Liver (tissue), 3 donors: Measurements from ENCODE around the gene EIF2AK2.

Source experiments
- FOXA1 ChIP-seq: IDR thresholded peaks from 2 replicates; pipeline ENCODE4 v1.6.1; 2016; ENCODE audit warnings: antibody characterized with exemption
- GABPA ChIP-seq, 2 donors: IDR thresholded peaks in 1 of 2; conservative IDR thresholded peaks in 1 of 2; 2 replicates each; pipeline ENCODE4 v1.6.1; 2016; ENCODE audit warnings: antibody characterized with exemption in 2 of 2, mild to moderate bottlenecking in 1 of 2, moderate library complexity in 1 of 2
- HNF4G ChIP-seq: IDR thresholded peaks from 2 replicates; pipeline ENCODE4 v1.6.1; 2016; ENCODE audit warnings: antibody characterized with exemption
- RAD21 ChIP-seq, 2 donors: IDR thresholded peaks; 2 replicates each; pipeline ENCODE4 v1.6.1; 2016; ENCODE audit warnings: antibody characterized with exemption in 2 of 2, mild to moderate bottlenecking in 2 of 2
- SP1 ChIP-seq: IDR thresholded peaks from 2 replicates; pipeline ENCODE4 v1.6.1; 2018; ENCODE audit warnings: antibody characterized with exemption, mild to moderate bottlenecking
- TAF1 ChIP-seq: conservative IDR thresholded peaks from 2 replicates; pipeline ENCODE4 v1.6.1; 2016; ENCODE audit warnings: antibody characterized with exemption, mild to moderate bottlenecking
- YY1 ChIP-seq: IDR thresholded peaks from 2 replicates; pipeline ENCODE4 v1.6.1; 2016; ENCODE audit warnings: antibody characterized with exemption, mild to moderate bottlenecking
- TF ChIP-seq, protein P1 (sequence below): IDR thresholded peaks from 2 replicates; pipeline ENCODE4 v1.6.1; 2016; ENCODE audit warnings: antibody characterized with exemption
- TF ChIP-seq, protein P2 (sequence below): IDR thresholded peaks from 2 replicates; pipeline ENCODE4 v1.6.1; 2016; ENCODE audit warnings: antibody characterized with exemption, mild to moderate bottlenecking
- TF ChIP-seq, protein P3 (sequence below): fragments of 150-350 bp; IDR thresholded peaks from 2 replicates; pipeline ENCODE4 v1.5.1; 2017; ENCODE audit warnings: improper control_type of control experiment, low read depth, low read length; ENCODE audit not compliant: missing input control
- TF ChIP-seq, protein P4 (sequence below): IDR thresholded peaks from 2 replicates; pipeline ENCODE4 v1.6.1; 2016; ENCODE audit warnings: antibody characterized with exemption
- donor health status: healthy.
- donor health status: healthy.

DNA sequence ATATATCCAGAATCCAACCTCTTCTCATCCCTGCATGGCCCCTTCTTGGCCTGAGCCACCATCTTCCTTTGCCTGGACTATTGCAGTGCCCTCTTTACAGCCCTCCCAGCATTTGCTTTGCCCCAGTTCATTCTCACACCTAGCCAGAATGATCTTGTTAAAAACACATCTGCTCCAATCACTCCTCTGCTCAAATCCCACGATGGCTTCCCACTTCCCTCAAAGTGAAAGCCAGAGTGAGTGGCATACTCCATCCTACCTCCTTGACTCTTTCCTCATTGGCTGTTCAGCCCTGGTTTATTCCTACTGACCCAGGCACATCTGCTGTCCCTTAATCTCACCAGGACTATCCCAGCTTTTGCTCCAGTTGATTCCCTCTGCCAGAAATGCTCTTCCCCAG lies 17.0 kb upstream of the EIF2AK2 start:
- TF ChIP-seq, protein P1, sequence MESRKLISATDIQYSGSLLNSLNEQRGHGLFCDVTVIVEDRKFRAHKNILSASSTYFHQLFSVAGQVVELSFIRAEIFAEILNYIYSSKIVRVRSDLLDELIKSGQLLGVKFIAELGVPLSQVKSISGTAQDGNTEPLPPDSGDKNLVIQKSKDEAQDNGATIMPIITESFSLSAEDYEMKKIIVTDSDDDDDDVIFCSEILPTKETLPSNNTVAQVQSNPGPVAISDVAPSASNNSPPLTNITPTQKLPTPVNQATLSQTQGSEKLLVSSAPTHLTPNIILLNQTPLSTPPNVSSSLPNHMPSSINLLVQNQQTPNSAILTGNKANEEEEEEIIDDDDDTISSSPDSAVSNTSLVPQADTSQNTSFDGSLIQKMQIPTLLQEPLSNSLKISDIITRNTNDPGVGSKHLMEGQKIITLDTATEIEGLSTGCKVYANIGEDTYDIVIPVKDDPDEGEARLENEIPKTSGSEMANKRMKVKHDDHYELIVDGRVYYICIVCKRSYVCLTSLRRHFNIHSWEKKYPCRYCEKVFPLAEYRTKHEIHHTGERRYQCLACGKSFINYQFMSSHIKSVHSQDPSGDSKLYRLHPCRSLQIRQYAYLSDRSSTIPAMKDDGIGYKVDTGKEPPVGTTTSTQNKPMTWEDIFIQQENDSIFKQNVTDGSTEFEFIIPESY = no peak
- TF ChIP-seq GABPA (IDR thresholded peaks at IDR 0.05 in 1 of 2, conservative IDR thresholded peaks at IDR 0.05 in 1 of 2) = no peak
- TF ChIP-seq, protein P2, sequence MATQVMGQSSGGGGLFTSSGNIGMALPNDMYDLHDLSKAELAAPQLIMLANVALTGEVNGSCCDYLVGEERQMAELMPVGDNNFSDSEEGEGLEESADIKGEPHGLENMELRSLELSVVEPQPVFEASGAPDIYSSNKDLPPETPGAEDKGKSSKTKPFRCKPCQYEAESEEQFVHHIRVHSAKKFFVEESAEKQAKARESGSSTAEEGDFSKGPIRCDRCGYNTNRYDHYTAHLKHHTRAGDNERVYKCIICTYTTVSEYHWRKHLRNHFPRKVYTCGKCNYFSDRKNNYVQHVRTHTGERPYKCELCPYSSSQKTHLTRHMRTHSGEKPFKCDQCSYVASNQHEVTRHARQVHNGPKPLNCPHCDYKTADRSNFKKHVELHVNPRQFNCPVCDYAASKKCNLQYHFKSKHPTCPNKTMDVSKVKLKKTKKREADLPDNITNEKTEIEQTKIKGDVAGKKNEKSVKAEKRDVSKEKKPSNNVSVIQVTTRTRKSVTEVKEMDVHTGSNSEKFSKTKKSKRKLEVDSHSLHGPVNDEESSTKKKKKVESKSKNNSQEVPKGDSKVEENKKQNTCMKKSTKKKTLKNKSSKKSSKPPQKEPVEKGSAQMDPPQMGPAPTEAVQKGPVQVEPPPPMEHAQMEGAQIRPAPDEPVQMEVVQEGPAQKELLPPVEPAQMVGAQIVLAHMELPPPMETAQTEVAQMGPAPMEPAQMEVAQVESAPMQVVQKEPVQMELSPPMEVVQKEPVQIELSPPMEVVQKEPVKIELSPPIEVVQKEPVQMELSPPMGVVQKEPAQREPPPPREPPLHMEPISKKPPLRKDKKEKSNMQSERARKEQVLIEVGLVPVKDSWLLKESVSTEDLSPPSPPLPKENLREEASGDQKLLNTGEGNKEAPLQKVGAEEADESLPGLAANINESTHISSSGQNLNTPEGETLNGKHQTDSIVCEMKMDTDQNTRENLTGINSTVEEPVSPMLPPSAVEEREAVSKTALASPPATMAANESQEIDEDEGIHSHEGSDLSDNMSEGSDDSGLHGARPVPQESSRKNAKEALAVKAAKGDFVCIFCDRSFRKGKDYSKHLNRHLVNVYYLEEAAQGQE = no peak
- no peak for TF ChIP-seq HNF4G
- TF ChIP-seq, protein P3, sequence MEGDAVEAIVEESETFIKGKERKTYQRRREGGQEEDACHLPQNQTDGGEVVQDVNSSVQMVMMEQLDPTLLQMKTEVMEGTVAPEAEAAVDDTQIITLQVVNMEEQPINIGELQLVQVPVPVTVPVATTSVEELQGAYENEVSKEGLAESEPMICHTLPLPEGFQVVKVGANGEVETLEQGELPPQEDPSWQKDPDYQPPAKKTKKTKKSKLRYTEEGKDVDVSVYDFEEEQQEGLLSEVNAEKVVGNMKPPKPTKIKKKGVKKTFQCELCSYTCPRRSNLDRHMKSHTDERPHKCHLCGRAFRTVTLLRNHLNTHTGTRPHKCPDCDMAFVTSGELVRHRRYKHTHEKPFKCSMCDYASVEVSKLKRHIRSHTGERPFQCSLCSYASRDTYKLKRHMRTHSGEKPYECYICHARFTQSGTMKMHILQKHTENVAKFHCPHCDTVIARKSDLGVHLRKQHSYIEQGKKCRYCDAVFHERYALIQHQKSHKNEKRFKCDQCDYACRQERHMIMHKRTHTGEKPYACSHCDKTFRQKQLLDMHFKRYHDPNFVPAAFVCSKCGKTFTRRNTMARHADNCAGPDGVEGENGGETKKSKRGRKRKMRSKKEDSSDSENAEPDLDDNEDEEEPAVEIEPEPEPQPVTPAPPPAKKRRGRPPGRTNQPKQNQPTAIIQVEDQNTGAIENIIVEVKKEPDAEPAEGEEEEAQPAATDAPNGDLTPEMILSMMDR = no peak
- no peak for TF ChIP-seq FOXA1
- no peak for TF ChIP-seq RAD21 (IDR thresholded peaks at IDR 0.05)
- TF ChIP-seq TAF1 = no peak
- TF ChIP-seq YY1 = no peak
- TF ChIP-seq, protein P4, sequence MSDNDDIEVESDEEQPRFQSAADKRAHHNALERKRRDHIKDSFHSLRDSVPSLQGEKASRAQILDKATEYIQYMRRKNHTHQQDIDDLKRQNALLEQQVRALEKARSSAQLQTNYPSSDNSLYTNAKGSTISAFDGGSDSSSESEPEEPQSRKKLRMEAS = no peak
- TF ChIP-seq SP1 = no peak
